ENCODE measurements around the gene CASTOR2.
"Not testable (repeated sequence)": the region's sequence is repeated elsewhere in the genome, so short reads cannot be mapped to it uniquely, and the experiment has no call there.

Gene CASTOR2

GRCh38 chr7:74996361-74996760 is 31.9 kb downstream of the CASTOR2 start:
- not testable (repeated sequence) for DNase-seq

GRCh38 chr7:74997811-74998210 is 33.3 kb downstream of the CASTOR2 start:
- not testable (repeated sequence) for DNase-seq

- DNase-seq = not testable (repeated sequence)
These were observed 36.9 kb downstream of the CASTOR2 start for GRCh38 chr7:75001356-75001755.

GRCh38 chr7:75010036-75010435 is 45.5 kb downstream of the CASTOR2 start:
- DNase-seq = no peak

- no peak for DNase-seq
These were observed 53.3 kb downstream of the CASTOR2 start for GRCh38 chr7:75017832-75018231.

- DNase-seq = no peak
These were observed 54.3 kb downstream of the CASTOR2 start for GRCh38 chr7:75018570-75019364.

GRCh38 chr7:75019800-75020199 is 55.3 kb downstream of the CASTOR2 start:
- no peak for DNase-seq

GRCh38 chr7:75024922-75025321 is 60.4 kb downstream of the CASTOR2 start:
- no peak for DNase-seq

- DNase-seq = no peak
These were observed 63.8 kb downstream of the CASTOR2 start for GRCh38 chr7:75028299-75028698.

- no peak for DNase-seq
These were observed 68.6 kb downstream of the CASTOR2 start for GRCh38 chr7:75033064-75033463.

- no peak for DNase-seq
These were observed 69.3 kb downstream of the CASTOR2 start for GRCh38 chr7:75033826-75034225.

GRCh38 chr7:75038508-75038907 is 74.0 kb downstream of the CASTOR2 start:
- no peak for DNase-seq

- DNase-seq = no peak
These were observed 74.7 kb downstream of the CASTOR2 start for GRCh38 chr7:75039166-75039565.

GRCh38 chr7:75039709-75040108 is 75.2 kb downstream of the CASTOR2 start:
- no peak for DNase-seq

- no peak for DNase-seq
These were observed 76.0 kb downstream of the CASTOR2 start for GRCh38 chr7:75040512-75040911.

GRCh38 chr7:75042286-75042685 is 77.8 kb downstream of the CASTOR2 start:
- no peak for DNase-seq

- DNase-seq = no peak
These were observed 78.6 kb downstream of the CASTOR2 start for GRCh38 chr7:75042831-75043703.

GRCh38 chr7:75045881-75046280 is 81.4 kb downstream of the CASTOR2 start:
- no peak for DNase-seq

- DNase-seq = no peak
These were observed 84.2 kb downstream of the CASTOR2 start for GRCh38 chr7:75048435-75049379.

GRCh38 chr7:75049817-75050216 is 85.3 kb downstream of the CASTOR2 start:
- DNase-seq = no peak

- no peak for DNase-seq
These were observed 86.0 kb downstream of the CASTOR2 start for GRCh38 chr7:75050501-75050900.

- no peak for DNase-seq
These were observed 90.2 kb downstream of the CASTOR2 start for GRCh38 chr7:75054744-75055143.

GRCh38 chr7:75055155-75055554 is 90.7 kb downstream of the CASTOR2 start:
- no peak for DNase-seq
